GOT3 (cell line): ENCODE measurements around the gene MYT1.

Experiments used
- DNase-seq: peaks from one replicate; lab custom pipeline; 2025; ENCODE audit warnings: mixed read lengths; lab: John Stamatoyannopoulos, UW

The MYT1 gene

DNA sequence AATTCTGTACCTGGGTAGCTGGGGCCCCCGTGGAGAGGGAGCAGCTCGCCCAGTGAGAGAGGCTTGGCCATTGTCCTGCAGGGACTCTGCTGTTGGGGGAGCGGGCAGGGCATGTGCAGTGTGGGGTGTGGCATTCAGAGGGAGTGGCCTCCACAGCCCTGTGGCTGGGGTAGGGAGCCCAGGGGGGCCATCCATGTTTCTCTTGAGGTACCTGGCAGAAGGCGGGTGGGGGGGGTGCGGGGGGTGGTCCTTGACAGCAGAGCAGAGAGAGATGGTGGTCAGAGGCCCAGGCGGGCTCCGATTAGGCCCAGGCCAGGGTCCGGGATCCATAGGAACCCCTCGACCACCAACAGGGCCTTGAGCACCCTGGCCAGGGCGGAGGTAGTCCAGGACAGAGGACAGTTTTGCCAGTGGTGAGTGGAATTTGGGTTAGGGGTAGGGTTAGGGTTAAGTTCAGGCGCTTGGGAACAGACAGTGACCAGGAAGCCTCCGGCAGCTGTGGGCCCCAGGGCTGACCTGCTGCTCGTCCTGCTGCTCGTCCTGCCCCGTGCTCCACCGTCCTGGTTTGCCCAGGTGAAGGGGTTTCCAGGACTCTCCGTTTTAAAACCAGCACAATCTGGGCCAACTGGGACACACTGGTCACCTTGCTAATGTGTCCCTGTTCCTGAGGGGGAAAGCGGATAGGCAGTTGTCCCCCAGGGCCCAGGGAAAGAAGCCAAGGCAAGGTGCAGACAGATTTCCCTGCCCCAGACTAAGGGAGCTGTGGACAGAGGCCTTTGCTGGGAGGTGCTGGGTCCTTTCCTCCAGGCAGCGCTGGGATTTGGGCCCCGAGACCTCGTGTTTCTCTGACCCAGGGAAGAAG, 24.8 kb upstream of the MYT1 start:
- DNase-seq, result no peak

GRCh38 chr20:64140061-64140931, 24.0 kb upstream of the MYT1 start:
- no peak for DNase-seq

DNA sequence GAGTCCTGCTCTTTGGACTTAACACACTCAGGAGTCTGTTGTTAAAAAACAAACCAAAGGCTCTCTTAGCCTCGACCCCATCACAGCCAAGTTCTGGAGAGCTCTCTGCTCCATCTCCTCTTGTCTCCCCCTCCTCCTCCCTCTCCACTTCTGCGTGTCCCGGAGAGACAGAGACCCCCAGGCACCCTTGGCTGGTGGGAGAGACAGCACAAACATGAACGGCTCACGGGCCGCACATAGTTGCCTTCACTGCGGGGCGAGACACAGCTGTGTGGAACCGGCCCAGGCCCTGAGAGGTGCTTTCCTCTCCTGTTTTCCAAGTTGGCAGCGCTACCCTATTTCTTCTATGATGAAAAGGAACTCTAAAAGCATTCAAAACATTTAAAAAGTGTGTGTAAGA, 23.3 kb upstream of the MYT1 start:
- no peak for DNase-seq

DNA sequence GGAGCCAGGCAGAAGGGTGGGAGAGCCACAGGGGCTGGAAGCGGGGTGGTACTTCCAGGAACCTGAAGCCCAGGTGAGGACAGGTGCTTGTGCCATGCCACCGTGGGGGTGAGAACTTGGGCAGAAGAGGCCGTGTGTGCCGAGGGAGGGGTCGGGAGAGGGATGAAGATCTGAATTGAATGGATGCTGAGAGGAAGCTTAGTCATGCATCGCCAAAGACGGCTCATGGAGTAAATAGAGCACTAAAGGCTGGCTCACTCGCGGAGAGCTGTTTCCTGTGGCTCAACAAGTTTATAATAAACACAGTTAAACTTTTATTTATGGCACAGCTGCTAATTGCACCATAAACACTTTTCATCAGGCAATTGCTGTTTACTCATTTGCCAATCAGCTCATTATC, 21.7 kb upstream of the MYT1 start:
- no peak for DNase-seq

DNA sequence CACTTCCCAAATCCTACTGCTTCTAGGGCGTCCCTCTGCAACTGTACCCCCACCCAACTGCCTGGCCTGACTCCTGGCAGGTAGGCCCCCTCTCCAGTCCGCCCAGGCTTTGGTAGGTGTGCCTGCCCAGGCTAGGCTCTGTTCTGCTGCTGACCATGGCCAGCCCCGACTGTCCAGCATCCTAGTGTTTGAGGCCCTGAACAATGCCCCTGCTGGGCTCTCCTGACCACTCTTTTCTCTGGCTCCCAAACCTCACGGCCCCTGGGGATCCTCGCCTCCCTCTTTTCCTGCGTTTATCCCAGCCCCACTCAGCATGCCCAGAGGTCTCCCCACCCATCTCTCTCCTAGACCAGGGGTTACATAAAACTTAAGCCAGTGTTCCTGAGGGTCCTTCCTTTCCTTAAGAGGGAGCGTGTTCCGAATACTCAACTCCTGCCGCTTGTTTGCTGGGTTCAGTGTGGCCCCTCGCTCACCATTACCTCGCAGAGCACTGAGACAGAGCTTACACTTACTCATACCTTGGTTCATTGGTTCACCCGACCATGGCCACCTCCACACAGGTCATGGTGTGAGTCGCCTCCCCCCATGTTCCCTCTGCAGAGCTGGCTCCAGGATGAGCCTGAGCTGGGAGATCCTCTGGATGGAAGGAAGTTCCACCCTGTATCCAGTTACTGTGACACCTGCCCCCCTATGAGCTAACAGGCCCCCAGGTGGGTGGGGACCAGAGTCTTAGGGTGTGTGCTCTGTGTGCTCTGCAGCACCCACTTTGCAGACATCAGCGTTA, 21.0 kb upstream of the MYT1 start:
- DNase-seq, result no peak

DNA sequence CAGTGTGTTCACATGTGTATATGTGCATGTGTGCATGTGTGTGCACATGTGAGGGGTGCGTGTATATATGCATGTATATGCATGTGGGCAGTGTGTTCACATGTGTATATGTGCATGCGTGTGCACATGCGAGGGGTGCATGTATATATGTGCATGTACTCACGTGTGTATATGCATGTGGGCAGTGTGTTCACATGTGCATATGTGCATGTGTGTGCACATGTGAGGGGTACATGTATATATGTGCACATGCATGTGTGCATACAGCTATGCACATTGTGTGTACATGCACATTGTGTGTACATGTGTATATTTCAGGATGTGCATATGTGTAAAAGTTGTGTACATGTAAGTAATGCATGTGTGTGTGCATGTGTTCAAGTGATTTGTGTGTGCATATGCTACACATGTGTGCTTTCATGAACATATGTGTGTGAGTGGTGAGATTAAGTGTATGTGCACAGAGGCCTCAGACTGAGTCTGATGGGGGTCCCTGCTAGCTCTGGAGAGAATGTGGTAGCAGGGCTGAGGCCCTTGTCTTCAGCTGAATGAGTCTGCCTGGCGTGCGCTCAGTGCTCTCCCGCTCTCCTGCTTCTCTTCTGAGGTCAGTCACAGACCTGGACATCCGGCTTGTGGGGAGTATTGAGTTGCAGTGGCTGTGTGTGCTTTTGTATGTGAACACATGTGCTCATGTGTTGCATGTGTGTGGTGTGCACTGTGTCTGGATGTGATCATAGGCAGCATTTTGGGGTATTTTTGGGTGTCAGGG, 19.9 kb upstream of the MYT1 start:
- no peak for DNase-seq

DNA sequence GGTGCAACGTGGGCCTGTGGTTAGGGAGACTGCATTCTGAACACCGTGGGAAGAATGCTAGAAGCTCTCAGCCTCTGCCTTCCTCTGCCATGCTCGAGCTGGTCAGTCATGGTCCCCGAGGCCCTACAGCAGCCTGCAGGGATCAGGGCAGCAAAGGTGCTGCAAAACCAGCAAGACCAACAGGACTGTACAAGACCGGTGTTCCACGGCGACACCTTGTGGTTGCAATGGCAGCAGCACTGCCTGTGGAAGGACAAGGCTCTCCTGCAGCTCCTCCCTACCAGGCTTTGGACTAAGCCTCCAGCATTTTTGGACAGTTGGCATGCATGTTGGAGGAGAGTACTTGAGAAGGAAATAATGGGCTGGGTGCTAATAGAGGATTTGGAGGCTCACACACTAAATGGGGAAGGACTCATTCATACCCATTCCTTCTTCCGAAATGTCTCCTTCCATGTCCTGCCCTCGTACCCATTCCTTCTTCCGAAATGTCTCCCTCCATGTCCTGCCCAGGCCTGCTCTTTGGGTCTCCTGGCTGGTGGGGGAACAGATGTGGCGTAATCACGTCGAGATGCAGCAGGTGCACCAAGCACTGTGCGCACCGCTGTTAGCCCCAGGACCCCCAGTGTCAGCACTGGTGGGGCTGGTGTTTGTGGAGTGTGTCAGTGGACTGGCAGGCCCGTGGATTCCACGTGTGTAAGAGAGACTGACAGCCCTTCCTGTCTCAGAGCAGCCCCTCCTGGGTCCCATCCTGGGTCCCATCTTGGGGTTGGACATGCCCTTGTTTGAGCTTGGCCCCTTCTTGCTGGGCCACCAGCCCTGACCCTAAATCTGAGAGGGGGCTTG, 18.6 kb upstream of the MYT1 start:
- DNase-seq, result no peak

- no peak for DNase-seq
Observed at GRCh38 chr20:64146301-64146935, 17.8 kb upstream of the MYT1 start.

- no peak for DNase-seq
Observed at GRCh38 chr20:64146936-64147477, 17.2 kb upstream of the MYT1 start.

GRCh38 chr20:64148581-64148980, 15.7 kb upstream of the MYT1 start:
- no peak for DNase-seq

GRCh38 chr20:64149141-64149540, 15.1 kb upstream of the MYT1 start:
- no peak for DNase-seq

DNA sequence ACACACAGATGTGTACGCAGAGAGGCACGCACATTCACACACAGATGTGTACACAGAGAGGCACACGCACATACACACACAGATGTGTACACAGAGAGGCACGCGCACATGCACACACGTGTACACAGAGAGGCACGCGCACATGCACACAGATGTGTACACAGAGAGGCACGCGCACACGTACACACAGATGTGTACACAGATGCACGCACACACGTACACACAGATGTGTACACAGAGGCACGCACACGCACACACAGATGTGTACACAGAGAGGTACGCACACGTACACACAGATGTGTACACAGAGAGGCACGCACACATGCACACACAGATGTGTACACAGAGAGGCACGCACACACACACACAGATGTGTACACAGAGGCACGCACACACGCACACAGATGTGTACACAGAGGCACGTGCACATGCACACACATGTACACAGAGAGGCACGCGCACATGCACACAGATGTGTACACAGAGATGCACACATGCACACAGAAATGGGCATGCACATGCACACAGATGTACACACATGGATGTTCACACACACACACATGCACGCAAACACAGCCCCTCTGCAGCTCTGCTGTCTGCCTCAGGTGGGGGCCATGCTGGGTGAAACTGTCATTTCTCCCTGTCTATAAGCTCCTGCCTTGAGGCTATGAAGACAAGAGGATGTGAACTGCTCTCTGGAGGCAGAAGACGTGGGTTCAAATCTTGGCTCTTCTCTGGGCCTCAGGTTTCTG, 14.3 kb upstream of the MYT1 start:
- no peak for DNase-seq

- DNase-seq, result no peak
Observed at GRCh38 chr20:64150756-64151632, 13.3 kb upstream of the MYT1 start.

GRCh38 chr20:64151633-64152530, 12.4 kb upstream of the MYT1 start:
- DNase-seq, result no peak

DNA sequence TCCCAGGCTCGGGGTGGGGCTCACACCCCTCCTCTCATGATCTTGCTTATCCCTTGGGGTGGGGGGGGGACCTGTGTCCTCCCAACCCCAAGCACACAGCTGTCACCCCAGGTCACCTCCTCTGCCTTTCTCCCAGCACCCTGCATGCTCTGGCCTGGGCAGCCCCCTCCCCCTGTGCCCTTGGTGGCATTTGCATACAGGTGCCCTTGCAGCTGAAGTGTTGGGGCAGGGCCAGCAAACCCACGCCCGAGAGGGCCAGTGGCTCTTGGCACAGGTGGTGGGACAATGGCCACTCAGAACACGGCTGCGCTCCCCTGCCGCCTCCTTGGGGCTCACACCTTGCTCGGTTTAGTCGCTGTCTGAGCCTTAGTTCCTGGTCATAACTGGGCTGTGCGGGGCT, 11.3 kb upstream of the MYT1 start:
- DNase-seq, result no peak

- DNase-seq, result no peak
Observed at GRCh38 chr20:64153410-64153809, 10.8 kb upstream of the MYT1 start.
